PFSK-1 (cell line): ENCODE measurements around the gene CHMP2B.

Source experiments
- FOXP2 ChIP-seq: optimal IDR thresholded peaks from 2 replicates; pipeline ENCODE3; 2011; ENCODE audit warnings: borderline replicate concordance, control low read depth, inconsistent platforms; ENCODE audit not compliant: insufficient read depth; ENCODE audit errors: extremely low read length, extremely low read depth
- POLR2AphosphoS5 ChIP-seq: IDR thresholded peaks from 2 replicates; pipeline ENCODE4 v1.6.1; 2012; ENCODE audit warnings: low read depth, mild to moderate bottlenecking, control low read depth, low read length, moderate library complexity
- REST ChIP-seq, 2 experiments: IDR thresholded peaks; 2 replicates each; pipeline versions ENCODE4 v1.6.1 to v1.8.0; 2011 to 2012; ENCODE audit warnings: low read depth in 2 of 2, low read length in 2 of 2, control low read depth in 1 of 2, inconsistent platforms in 1 of 2, mild to moderate bottlenecking in 1 of 2, moderate library complexity in 1 of 2; ENCODE audit not compliant: insufficient read depth in 1 of 2
- SIN3A ChIP-seq: IDR thresholded peaks from 2 replicates; pipeline ENCODE4 v1.6.1; 2012; ENCODE audit warnings: mild to moderate bottlenecking, low read length, moderate library complexity, borderline replicate concordance; ENCODE audit not compliant: insufficient read depth
- TAF1 ChIP-seq: IDR thresholded peaks from 2 replicates; pipeline ENCODE4 v1.6.1; 2012; ENCODE audit warnings: low read length, control low read depth, borderline replicate concordance; ENCODE audit not compliant: insufficient read depth

Gene CHMP2B

GRCh38 chr3:87191641-87192040 is 35.5 kb upstream of the CHMP2B start:
- TF ChIP-seq POLR2AphosphoS5 (no peak), SIN3A (no peak), FOXP2 (no peak), REST (IDR thresholded peaks at IDR 0.05; ENCODE audit: insufficient read depth in 1 of 2, low read depth in 2 of 2, low read length in 2 of 2) (no peak), TAF1 (no peak)

- no peak for TF ChIP-seq SIN3A
- no peak for TF ChIP-seq TAF1
- no peak for TF ChIP-seq POLR2AphosphoS5
- no peak for TF ChIP-seq REST (IDR thresholded peaks at IDR 0.05; ENCODE audit: insufficient read depth in 1 of 2, low read depth in 2 of 2, low read length in 2 of 2)
- no peak for TF ChIP-seq FOXP2
Observed at GRCh38 chr3:87196879-87197278, 30.2 kb upstream of the CHMP2B start.

GRCh38 chr3:87197531-87197930 is 29.6 kb upstream of the CHMP2B start:
- TF ChIP-seq REST (IDR thresholded peaks at IDR 0.05; ENCODE audit: insufficient read depth in 1 of 2, low read depth in 2 of 2, low read length in 2 of 2) (no peak), SIN3A (no peak), TAF1 (no peak), POLR2AphosphoS5 (no peak), FOXP2 (no peak)

GRCh38 chr3:87198774-87199173 is 28.3 kb upstream of the CHMP2B start:
- TF ChIP-seq FOXP2 (no peak), REST (IDR thresholded peaks at IDR 0.05; ENCODE audit: insufficient read depth in 1 of 2, low read depth in 2 of 2, low read length in 2 of 2) (no peak), TAF1 (no peak), POLR2AphosphoS5 (no peak), SIN3A (no peak)

- TF ChIP-seq SIN3A (no peak), REST (IDR thresholded peaks at IDR 0.05; ENCODE audit: insufficient read depth in 1 of 2, low read depth in 2 of 2, low read length in 2 of 2) (no peak), FOXP2 (no peak), TAF1 (no peak), POLR2AphosphoS5 (no peak)
Observed at GRCh38 chr3:87199628-87200027, 27.5 kb upstream of the CHMP2B start.
